Measurements from ENCODE around the gene RASA1. TPM values are rescaled to one million over a fixed set of nuclear protein-coding genes. Genes with fewer than 3 reads are reported as not detected.

RASA1 gene
- total RNA-seq, 2 donors from 2014 or later = 50.9 to 63.0 TPM

GRCh38 chr5:87392170-87392569, 124.5 kb downstream of the RASA1 start:
- TF ChIP-seq CTCF (conservative IDR thresholded peaks at IDR 0.05) = no peak
- H3K4me1 Mint-ChIP-seq = no peaks in the 10 kb centered on the region
- peaks cover 72% of the 10 kb centered on the region for H3K36me3 Mint-ChIP-seq (ENCODE audit: low read depth)
- no peaks in the 10 kb centered on the region for H3K27me3 Mint-ChIP-seq (ENCODE audit: insufficient read depth)
- H3K4me3 Mint-ChIP-seq = no peak overlapping the region
- DNase-seq = no peak
- Histone ChIP-seq H3K9ac (ENCODE audit: extremely low read depth, low read length, poor library complexity, severe bottlenecking) (no peak overlapping the region), H3K4me1 (ENCODE audit: control insufficient read depth, insufficient read depth, low read length) (no peaks in the 10 kb centered on the region), H3K4me3 (ENCODE audit: low read length) (no peak overlapping the region), H3K9me3 (ENCODE audit: control insufficient read depth, low read length) (no peaks in the 10 kb centered on the region), H3K36me3 (ENCODE audit: control insufficient read depth, insufficient read depth, low read length) (peaks cover 94% of the 10 kb centered on the region), H3K27ac (ENCODE audit: low read depth, low read length) (no peak overlapping the region), H3K27me3 (ENCODE audit: control insufficient read depth, insufficient read depth, low read length, poor library complexity, severe bottlenecking) (no peaks in the 10 kb centered on the region)
- 89 to 97% methylated on average over 1 of the region's 1 CpG for WGBS, 2 experiments (ENCODE audit: insufficient coverage in 1 of 2, insufficient read length in 1 of 2)
- H3K9me3 Mint-ChIP-seq = no peaks in the 10 kb centered on the region
- no peak overlapping the region for H3K27ac Mint-ChIP-seq

- Mint-ChIP-seq H3K4me3 (no peak overlapping the region), H3K27ac (no peak overlapping the region), H3K4me1 (no peaks in the 10 kb centered on the region), H3K9me3 (no peaks in the 10 kb centered on the region), H3K27me3 (ENCODE audit: insufficient read depth) (no peaks in the 10 kb centered on the region), H3K36me3 (ENCODE audit: low read depth) (peaks cover 74% of the 10 kb centered on the region)
- H3K27ac ChIP-seq (ENCODE audit: low read depth, low read length) = no peak overlapping the region
- no peaks in the 10 kb centered on the region for H3K9me3 ChIP-seq (ENCODE audit: control insufficient read depth, low read length)
- no peak overlapping the region for H3K4me3 ChIP-seq (ENCODE audit: low read length)
- H3K4me1 ChIP-seq (ENCODE audit: control insufficient read depth, insufficient read depth, low read length) = no peaks in the 10 kb centered on the region
- H3K9ac ChIP-seq (ENCODE audit: extremely low read depth, low read length, poor library complexity, severe bottlenecking) = no peak overlapping the region
- H3K27me3 ChIP-seq (ENCODE audit: control insufficient read depth, insufficient read depth, low read length, poor library complexity, severe bottlenecking) = no peaks in the 10 kb centered on the region
- WGBS, 2 experiments (ENCODE audit: insufficient coverage in 1 of 2, insufficient read length in 1 of 2) = 88 to 96% methylated on average over 2 to 4 of the region's 4 CpGs
- no peak for DNase-seq
- TF ChIP-seq CTCF (conservative IDR thresholded peaks at IDR 0.05) = no peak
- peaks cover 94% of the 10 kb centered on the region for H3K36me3 ChIP-seq (ENCODE audit: control insufficient read depth, insufficient read depth, low read length)
These were observed 125.1 kb downstream of the RASA1 start for GRCh38 chr5:87392801-87393200.

GRCh38 chr5:87393331-87393730, 125.6 kb downstream of the RASA1 start:
- TF ChIP-seq CTCF (conservative IDR thresholded peaks at IDR 0.05) = no peak
- no peak overlapping the region for H3K4me3 ChIP-seq (ENCODE audit: low read length)
- no peak overlapping the region for H3K27ac ChIP-seq (ENCODE audit: low read depth, low read length)
- Mint-ChIP-seq H3K4me1 (no peaks in the 10 kb centered on the region), H3K36me3 (ENCODE audit: low read depth) (peaks cover 75% of the 10 kb centered on the region), H3K9me3 (no peaks in the 10 kb centered on the region), H3K27ac (no peak overlapping the region), H3K4me3 (no peak overlapping the region), H3K27me3 (ENCODE audit: insufficient read depth) (no peaks in the 10 kb centered on the region)
- no peaks in the 10 kb centered on the region for H3K4me1 ChIP-seq (ENCODE audit: control insufficient read depth, insufficient read depth, low read length)
- no peaks in the 10 kb centered on the region for H3K9me3 ChIP-seq (ENCODE audit: control insufficient read depth, low read length)
- peaks cover 94% of the 10 kb centered on the region for H3K36me3 ChIP-seq (ENCODE audit: control insufficient read depth, insufficient read depth, low read length)
- DNase-seq = no peak
- no peak overlapping the region for H3K9ac ChIP-seq (ENCODE audit: extremely low read depth, low read length, poor library complexity, severe bottlenecking)
- no peaks in the 10 kb centered on the region for H3K27me3 ChIP-seq (ENCODE audit: control insufficient read depth, insufficient read depth, low read length, poor library complexity, severe bottlenecking)
- 80% methylated on average over 2 of the region's 2 CpGs; no CpG with 5 or more reads in 1 of the 2 experiments for WGBS, 2 experiments (ENCODE audit: insufficient coverage in 1 of 2, insufficient read length in 1 of 2)
